HCT116 (cell line): Measurements from ENCODE around the gene MGST2.

Source experiments
- CTCF ChIP-seq, 3 experiments: fragments of 200-600 bp in 1 of 3; sonication (generic) in 1 of 3; IDR thresholded peaks in 2 of 3; conservative IDR thresholded peaks in 1 of 3; 2 replicates each; pipeline ENCODE4 v1.5.1; 2012 to 2017; ENCODE audit warnings: low read depth in 2 of 3, low read length in 2 of 3, antibody characterized with exemption in 1 of 3, borderline replicate concordance in 1 of 3, control low read depth in 1 of 3, mild to moderate bottlenecking in 1 of 3, mixed read lengths in 1 of 3, mixed run types in 1 of 3, moderate library complexity in 1 of 3; ENCODE audit not compliant: insufficient read depth in 1 of 3
- EGR1 ChIP-seq: IDR thresholded peaks from 2 replicates; pipeline ENCODE4 v1.6.1; 2012; ENCODE audit warnings: low read depth
- EZH2 ChIP-seq: fragments of 200-600 bp; sonication (generic); IDR thresholded peaks from 2 replicates; pipeline ENCODE4 v1.6.1; 2017; ENCODE audit warnings: antibody characterized with exemption, mixed run types
- FOSL1 ChIP-seq: IDR thresholded peaks from 2 replicates; pipeline ENCODE4 v1.6.1; 2012; ENCODE audit warnings: low read depth
- MAX ChIP-seq: IDR thresholded peaks from 2 replicates; pipeline ENCODE4 v1.6.1; 2012
- POLR2A ChIP-seq: IDR thresholded peaks from 2 replicates; pipeline ENCODE4 v1.7.0; 2011; ENCODE audit warnings: borderline replicate concordance; ENCODE audit not compliant: insufficient read depth, insufficient read length; ENCODE audit errors: extremely low read depth
- POLR2AphosphoS5 ChIP-seq: IDR thresholded peaks from 2 replicates; pipeline ENCODE4 v1.6.1; 2011; ENCODE audit warnings: mild to moderate bottlenecking, low read depth, low read length, moderate library complexity
- RAD21 ChIP-seq: IDR thresholded peaks from 2 replicates; pipeline ENCODE4 v1.6.1; 2012; ENCODE audit warnings: low read depth, mild to moderate bottlenecking
- SP1 ChIP-seq: IDR thresholded peaks from 2 replicates; pipeline ENCODE4 v1.6.1; 2012; ENCODE audit warnings: low read depth
- SRF ChIP-seq: IDR thresholded peaks from 2 replicates; pipeline ENCODE4 v1.6.1; 2012; ENCODE audit warnings: low read depth
- ZBTB33 ChIP-seq: IDR thresholded peaks from 2 replicates; pipeline ENCODE4 v1.6.1; 2011; ENCODE audit warnings: mild to moderate bottlenecking, low read length, moderate library complexity; ENCODE audit not compliant: insufficient replicate concordance; ENCODE audit errors: extremely low read depth

GRCh38 chr4:139686988-139687387 lies 21.4 kb downstream of the MGST2 start:
- TF ChIP-seq CTCF (IDR thresholded peaks at IDR 0.05 in 2 of 3, conservative IDR thresholded peaks at IDR 0.05 in 1 of 3; ENCODE audit: borderline replicate concordance in 1 of 3, insufficient read depth in 1 of 3, low read depth in 2 of 3, low read length in 2 of 3) = no peak
- no peak for TF ChIP-seq POLR2A
- no peak for TF ChIP-seq EZH2
- TF ChIP-seq POLR2AphosphoS5 = no peak
- no peak for TF ChIP-seq EGR1
- no peak for TF ChIP-seq MAX
- TF ChIP-seq RAD21 = no peak
- TF ChIP-seq FOSL1 = no peak
- no peak for TF ChIP-seq SP1
- no peak for TF ChIP-seq SRF
- TF ChIP-seq ZBTB33 = no peak
